ENCODE results near the gene FBLN7. TPM values are rescaled to one million over a fixed set of nuclear protein-coding genes. Genes with fewer than 3 reads are reported as not detected.

The FBLN7 gene
- total and polyA plus RNA-seq, 2 experiments from 2014 or later, result 0.16 TPM; not detected in 1

DNA sequence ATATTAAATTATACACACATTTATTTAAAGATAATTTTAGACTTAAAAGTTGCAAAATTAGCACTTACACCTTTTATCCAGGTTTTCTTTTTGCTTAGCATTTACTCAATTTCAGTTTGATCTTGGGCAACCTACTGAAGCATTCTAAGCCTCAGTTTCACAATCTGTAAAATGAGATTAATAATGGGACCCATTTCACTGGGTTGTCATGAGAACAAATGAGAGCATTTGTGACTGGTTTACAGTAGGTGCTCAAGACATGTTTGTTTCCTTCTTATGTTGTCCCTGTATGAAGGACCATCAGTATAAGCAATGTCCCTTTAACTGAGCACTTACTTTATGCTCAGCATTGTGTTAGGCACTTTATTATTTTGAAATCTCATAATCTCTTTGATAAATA is 4.8 kb upstream of the FBLN7 start:
- Histone ChIP-seq H3K4me1 (ENCODE audit: insufficient read depth) (peaks cover 5% of the 10 kb centered on the region; the same call in 1 of the 2 replicates), H3K36me3 (ENCODE audit: insufficient read depth) (no peaks in the 10 kb centered on the region), H2AFZ (no peak overlapping the region), H3K4me3 (no peak overlapping the region), H3K9me2 (ENCODE audit: insufficient read depth) (no peaks in the 10 kb centered on the region), H3K27me3 (ENCODE audit: insufficient read depth) (peaks cover 26% of the 10 kb centered on the region), H4K20me1 (replicated peaks; ENCODE audit: insufficient read depth) (no peaks in the 10 kb centered on the region), H3K4me2 (no peak overlapping the region), H3K27ac (ENCODE audit: low read depth) (no peak overlapping the region), H3F3A (replicated peaks; ENCODE audit: low read depth) (no peaks in the 10 kb centered on the region), H3K79me2 (replicated peaks; ENCODE audit: insufficient read depth) (no peaks in the 10 kb centered on the region)
- peaks cover 29% of the 10 kb centered on the region for H3K27me3 Mint-ChIP-seq (ENCODE audit: insufficient read depth, low read depth, poor library complexity)
- TF ChIP-seq, protein P1, sequence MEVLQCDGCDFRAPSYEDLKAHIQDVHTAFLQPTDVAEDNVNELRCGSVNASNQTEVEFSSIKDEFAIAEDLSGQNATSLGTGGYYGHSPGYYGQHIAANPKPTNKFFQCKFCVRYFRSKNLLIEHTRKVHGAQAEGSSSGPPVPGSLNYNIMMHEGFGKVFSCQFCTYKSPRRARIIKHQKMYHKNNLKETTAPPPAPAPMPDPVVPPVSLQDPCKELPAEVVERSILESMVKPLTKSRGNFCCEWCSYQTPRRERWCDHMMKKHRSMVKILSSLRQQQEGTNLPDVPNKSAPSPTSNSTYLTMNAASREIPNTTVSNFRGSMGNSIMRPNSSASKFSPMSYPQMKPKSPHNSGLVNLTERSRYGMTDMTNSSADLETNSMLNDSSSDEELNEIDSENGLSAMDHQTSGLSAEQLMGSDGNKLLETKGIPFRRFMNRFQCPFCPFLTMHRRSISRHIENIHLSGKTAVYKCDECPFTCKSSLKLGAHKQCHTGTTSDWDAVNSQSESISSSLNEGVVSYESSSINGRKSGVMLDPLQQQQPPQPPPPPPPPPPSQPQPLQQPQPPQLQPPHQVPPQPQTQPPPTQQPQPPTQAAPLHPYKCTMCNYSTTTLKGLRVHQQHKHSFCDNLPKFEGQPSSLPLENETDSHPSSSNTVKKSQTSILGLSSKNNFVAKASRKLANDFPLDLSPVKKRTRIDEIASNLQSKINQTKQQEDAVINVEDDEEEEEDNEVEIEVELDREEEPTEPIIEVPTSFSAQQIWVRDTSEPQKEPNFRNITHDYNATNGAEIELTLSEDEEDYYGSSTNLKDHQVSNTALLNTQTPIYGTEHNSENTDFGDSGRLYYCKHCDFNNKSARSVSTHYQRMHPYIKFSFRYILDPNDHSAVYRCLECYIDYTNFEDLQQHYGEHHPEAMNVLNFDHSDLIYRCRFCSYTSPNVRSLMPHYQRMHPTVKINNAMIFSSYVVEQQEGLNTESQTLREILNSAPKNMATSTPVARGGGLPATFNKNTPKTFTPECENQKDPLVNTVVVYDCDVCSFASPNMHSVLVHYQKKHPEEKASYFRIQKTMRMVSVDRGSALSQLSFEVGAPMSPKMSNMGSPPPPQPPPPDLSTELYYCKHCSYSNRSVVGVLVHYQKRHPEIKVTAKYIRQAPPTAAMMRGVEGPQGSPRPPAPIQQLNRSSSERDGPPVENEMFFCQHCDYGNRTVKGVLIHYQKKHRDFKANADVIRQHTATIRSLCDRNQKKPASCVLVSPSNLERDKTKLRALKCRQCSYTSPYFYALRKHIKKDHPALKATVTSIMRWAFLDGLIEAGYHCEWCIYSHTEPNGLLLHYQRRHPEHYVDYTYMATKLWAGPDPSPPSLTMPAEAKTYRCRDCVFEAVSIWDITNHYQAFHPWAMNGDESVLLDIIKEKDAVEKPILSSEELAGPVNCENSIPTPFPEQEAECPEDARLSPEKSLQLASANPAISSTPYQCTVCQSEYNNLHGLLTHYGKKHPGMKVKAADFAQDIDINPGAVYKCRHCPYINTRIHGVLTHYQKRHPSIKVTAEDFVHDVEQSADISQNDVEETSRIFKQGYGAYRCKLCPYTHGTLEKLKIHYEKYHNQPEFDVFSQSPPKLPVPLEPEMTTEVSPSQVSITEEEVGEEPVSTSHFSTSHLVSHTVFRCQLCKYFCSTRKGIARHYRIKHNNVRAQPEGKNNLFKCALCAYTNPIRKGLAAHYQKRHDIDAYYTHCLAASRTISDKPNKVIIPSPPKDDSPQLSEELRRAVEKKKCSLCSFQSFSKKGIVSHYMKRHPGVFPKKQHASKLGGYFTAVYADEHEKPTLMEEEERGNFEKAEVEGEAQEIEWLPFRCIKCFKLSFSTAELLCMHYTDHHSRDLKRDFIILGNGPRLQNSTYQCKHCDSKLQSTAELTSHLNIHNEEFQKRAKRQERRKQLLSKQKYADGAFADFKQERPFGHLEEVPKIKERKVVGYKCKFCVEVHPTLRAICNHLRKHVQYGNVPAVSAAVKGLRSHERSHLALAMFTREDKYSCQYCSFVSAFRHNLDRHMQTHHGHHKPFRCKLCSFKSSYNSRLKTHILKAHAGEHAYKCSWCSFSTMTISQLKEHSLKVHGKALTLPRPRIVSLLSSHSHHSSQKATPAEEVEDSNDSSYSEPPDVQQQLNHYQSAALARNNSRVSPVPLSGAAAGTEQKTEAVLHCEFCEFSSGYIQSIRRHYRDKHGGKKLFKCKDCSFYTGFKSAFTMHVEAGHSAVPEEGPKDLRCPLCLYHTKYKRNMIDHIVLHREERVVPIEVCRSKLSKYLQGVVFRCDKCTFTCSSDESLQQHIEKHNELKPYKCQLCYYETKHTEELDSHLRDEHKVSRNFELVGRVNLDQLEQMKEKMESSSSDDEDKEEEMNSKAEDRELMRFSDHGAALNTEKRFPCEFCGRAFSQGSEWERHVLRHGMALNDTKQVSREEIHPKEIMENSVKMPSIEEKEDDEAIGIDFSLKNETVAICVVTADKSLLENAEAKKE (CRISPR knock-in tag; IDR thresholded peaks at IDR 0.05), result no peak
- TF ChIP-seq, protein P2, sequence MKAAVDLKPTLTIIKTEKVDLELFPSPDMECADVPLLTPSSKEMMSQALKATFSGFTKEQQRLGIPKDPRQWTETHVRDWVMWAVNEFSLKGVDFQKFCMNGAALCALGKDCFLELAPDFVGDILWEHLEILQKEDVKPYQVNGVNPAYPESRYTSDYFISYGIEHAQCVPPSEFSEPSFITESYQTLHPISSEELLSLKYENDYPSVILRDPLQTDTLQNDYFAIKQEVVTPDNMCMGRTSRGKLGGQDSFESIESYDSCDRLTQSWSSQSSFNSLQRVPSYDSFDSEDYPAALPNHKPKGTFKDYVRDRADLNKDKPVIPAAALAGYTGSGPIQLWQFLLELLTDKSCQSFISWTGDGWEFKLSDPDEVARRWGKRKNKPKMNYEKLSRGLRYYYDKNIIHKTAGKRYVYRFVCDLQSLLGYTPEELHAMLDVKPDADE (IDR thresholded peaks at IDR 0.05), result no peak
- TF ChIP-seq, protein P3, sequence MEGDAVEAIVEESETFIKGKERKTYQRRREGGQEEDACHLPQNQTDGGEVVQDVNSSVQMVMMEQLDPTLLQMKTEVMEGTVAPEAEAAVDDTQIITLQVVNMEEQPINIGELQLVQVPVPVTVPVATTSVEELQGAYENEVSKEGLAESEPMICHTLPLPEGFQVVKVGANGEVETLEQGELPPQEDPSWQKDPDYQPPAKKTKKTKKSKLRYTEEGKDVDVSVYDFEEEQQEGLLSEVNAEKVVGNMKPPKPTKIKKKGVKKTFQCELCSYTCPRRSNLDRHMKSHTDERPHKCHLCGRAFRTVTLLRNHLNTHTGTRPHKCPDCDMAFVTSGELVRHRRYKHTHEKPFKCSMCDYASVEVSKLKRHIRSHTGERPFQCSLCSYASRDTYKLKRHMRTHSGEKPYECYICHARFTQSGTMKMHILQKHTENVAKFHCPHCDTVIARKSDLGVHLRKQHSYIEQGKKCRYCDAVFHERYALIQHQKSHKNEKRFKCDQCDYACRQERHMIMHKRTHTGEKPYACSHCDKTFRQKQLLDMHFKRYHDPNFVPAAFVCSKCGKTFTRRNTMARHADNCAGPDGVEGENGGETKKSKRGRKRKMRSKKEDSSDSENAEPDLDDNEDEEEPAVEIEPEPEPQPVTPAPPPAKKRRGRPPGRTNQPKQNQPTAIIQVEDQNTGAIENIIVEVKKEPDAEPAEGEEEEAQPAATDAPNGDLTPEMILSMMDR (conservative IDR thresholded peaks at IDR 0.05; ENCODE audit: low read depth in 2 of 2), result no peak
- TF ChIP-seq STAT1 (IDR thresholded peaks at IDR 0.05; ENCODE audit: unreplicated experiment), result no peak
- TF ChIP-seq, protein P4, sequence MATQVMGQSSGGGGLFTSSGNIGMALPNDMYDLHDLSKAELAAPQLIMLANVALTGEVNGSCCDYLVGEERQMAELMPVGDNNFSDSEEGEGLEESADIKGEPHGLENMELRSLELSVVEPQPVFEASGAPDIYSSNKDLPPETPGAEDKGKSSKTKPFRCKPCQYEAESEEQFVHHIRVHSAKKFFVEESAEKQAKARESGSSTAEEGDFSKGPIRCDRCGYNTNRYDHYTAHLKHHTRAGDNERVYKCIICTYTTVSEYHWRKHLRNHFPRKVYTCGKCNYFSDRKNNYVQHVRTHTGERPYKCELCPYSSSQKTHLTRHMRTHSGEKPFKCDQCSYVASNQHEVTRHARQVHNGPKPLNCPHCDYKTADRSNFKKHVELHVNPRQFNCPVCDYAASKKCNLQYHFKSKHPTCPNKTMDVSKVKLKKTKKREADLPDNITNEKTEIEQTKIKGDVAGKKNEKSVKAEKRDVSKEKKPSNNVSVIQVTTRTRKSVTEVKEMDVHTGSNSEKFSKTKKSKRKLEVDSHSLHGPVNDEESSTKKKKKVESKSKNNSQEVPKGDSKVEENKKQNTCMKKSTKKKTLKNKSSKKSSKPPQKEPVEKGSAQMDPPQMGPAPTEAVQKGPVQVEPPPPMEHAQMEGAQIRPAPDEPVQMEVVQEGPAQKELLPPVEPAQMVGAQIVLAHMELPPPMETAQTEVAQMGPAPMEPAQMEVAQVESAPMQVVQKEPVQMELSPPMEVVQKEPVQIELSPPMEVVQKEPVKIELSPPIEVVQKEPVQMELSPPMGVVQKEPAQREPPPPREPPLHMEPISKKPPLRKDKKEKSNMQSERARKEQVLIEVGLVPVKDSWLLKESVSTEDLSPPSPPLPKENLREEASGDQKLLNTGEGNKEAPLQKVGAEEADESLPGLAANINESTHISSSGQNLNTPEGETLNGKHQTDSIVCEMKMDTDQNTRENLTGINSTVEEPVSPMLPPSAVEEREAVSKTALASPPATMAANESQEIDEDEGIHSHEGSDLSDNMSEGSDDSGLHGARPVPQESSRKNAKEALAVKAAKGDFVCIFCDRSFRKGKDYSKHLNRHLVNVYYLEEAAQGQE (IDR thresholded peaks at IDR 0.05; ENCODE audit: unreplicated experiment), result no peak
- TF ChIP-seq ZNF331 (CRISPR knock-in tag; IDR thresholded peaks at IDR 0.05; ENCODE audit: low read depth), result no peak
- no peak for TF ChIP-seq CREB1 (CRISPR knock-in tag; IDR thresholded peaks at IDR 0.05; ENCODE audit: low read depth)
- no peak for TF ChIP-seq EZH2phosphoT487 (IDR thresholded peaks at IDR 0.05; ENCODE audit: unreplicated experiment)
- TF ChIP-seq ZNF114 (CRISPR knock-in tag; IDR thresholded peaks at IDR 0.05), result no peak
- no peak for TF ChIP-seq JUNB (IDR thresholded peaks at IDR 0.05; ENCODE audit: unreplicated experiment)
- no peak for TF ChIP-seq EZH2 (IDR thresholded peaks at IDR 0.05; ENCODE audit: low read depth, unreplicated experiment)
- no peak for TF ChIP-seq POLR2AphosphoS5 (IDR thresholded peaks at IDR 0.05; ENCODE audit: low read depth)
- H3K9me3 Mint-ChIP-seq, result peaks cover 5% of the 10 kb centered on the region; the same call in 2 of the 3 replicates
- ATAC-seq (no peak), DNase-seq (ENCODE audit: low spot score) (no peak)
- no peaks in the 10 kb centered on the region; the same call in 2 of the 3 replicates for H3K36me3 Mint-ChIP-seq (ENCODE audit: low read depth)
- peaks cover 6% of the 10 kb centered on the region; the same call in 1 of the 3 replicates for H3K4me1 Mint-ChIP-seq
- no peak overlapping the region for H3K27ac Mint-ChIP-seq
- no peak overlapping the region for H3K4me3 Mint-ChIP-seq

Measured in GM23338 (cell line).